ENCODE results near the gene RHOJ. TPM values are rescaled to one million over a fixed set of nuclear protein-coding genes. Genes with fewer than 3 reads are reported as not detected.

The RHOJ gene
- total and polyA plus RNA-seq, 3 donors from 2014 or later: 8.3 to 18.6 (median 8.4) TPM

DNA sequence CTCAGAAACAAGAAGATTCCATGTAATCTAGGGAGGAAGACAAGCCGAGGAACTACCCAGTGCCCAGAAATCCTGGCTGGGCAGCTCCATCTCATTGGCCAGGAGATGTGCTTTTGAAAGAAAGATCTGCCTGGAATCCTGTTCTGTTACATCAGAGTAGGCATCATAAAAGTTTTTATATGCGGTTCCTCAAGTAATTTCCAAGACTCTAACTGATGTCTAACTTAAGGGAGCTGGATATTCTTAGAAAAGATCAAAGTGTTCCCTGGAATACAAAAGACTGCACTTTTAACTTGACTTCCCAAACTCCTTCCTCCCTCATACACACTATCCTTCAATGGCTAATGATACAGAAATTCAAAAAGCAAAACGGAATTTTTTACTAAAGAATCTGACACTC is 16.3 kb downstream of the RHOJ start:
- H3K36me3 ChIP-seq (ENCODE audit: low read depth, missing control alignments): no peaks in the 10 kb centered on the region
- DNase-seq: no peak
- no peaks in the 10 kb centered on the region for H3K4me1 ChIP-seq
- WGBS, 2 donors: 50 to 52% methylated on average over 3 of the region's 3 CpGs
- H3K27ac ChIP-seq: no peak overlapping the region
- H3K27me3 ChIP-seq: no peaks in the 10 kb centered on the region
- H3K4me3 ChIP-seq: no peak overlapping the region
- intact Hi-C loops (cut with DNase I; ENCODE audit: low total_unique reads): no loop called here
- no peak for TF ChIP-seq POLR2A (IDR thresholded peaks at IDR 0.05)
- no peaks in the 10 kb centered on the region for H3K9me3 ChIP-seq

DNA sequence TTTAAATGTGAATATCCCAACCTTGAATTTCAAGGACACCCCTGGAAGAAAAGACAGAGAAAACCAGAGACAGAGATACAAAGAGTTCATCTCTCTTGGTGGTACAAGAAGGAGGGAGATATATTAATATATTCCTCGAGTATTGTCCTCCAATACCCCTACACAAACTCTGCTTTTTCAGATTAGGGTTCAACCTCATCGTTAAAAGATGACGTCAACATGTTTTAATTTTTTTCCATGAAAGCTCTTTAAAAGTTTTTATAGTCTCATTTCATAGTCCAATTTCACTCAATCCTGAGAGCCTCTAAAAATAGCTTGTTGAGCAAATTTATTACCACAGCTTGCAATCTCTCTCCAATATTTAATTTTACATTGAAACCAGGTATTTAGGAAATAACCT is 19.4 kb downstream of the RHOJ start:
- no peak for DNase-seq
- Histone ChIP-seq H3K27ac (no peak overlapping the region), H3K4me1 (no peaks in the 10 kb centered on the region), H3K9me3 (no peaks in the 10 kb centered on the region), H3K4me3 (no peak overlapping the region), H3K27me3 (no peaks in the 10 kb centered on the region), H3K36me3 (ENCODE audit: low read depth, missing control alignments) (no peaks in the 10 kb centered on the region)
- intact Hi-C loops (cut with DNase I; ENCODE audit: low total_unique reads): no loop called here
- no peak for TF ChIP-seq POLR2A (IDR thresholded peaks at IDR 0.05)
- TF ChIP-seq, protein P1, sequence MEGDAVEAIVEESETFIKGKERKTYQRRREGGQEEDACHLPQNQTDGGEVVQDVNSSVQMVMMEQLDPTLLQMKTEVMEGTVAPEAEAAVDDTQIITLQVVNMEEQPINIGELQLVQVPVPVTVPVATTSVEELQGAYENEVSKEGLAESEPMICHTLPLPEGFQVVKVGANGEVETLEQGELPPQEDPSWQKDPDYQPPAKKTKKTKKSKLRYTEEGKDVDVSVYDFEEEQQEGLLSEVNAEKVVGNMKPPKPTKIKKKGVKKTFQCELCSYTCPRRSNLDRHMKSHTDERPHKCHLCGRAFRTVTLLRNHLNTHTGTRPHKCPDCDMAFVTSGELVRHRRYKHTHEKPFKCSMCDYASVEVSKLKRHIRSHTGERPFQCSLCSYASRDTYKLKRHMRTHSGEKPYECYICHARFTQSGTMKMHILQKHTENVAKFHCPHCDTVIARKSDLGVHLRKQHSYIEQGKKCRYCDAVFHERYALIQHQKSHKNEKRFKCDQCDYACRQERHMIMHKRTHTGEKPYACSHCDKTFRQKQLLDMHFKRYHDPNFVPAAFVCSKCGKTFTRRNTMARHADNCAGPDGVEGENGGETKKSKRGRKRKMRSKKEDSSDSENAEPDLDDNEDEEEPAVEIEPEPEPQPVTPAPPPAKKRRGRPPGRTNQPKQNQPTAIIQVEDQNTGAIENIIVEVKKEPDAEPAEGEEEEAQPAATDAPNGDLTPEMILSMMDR (IDR thresholded peaks at IDR 0.05): no peak
- WGBS, 2 donors: 62 to 64% methylated on average over 3 of the region's 3 CpGs

DNA sequence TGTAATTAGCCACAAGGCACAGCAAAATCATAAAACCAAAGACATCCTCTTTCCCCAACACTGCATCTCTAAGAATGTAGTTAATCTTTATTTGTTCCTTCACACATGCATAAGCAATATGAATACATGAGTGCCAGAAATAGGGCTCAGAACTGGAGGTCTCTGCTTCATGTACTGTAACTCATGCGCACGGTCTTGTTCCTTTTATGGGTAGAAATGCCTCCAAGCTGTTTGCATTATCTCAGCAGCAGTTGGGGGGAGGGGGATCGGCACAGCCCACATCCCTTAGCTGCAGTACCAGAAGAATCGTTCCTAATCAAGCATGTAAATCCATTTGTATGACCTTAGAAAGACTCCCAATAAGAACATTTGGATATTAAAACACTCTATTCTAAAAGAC is 20.0 kb downstream of the RHOJ start:
- DNase-seq: no peak

DNA sequence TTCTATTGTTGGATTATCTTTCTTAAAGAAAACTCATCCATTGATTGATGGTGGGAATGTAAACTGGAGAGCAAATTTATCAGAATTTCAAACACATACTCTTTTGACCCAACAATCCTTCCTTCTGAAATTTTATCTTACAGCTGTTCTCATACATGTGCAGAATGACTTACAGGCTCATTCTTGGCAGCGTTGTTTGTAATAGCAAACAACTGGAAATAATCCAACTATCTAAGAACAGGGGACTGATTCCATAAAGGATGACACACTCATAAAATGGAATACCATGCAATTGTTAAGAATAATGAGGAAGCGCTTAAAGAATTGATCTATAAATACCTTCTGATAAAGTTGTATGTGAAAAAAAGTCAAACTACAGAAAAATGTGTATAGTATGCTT is 24.0 kb downstream of the RHOJ start:
- H3K27me3 ChIP-seq: no peaks in the 10 kb centered on the region
- WGBS, 2 donors: 68 to 79% methylated on average over 2 of the region's 2 CpGs
- no peak overlapping the region for H3K4me3 ChIP-seq
- H3K9me3 ChIP-seq: no peaks in the 10 kb centered on the region
- intact Hi-C loops (cut with DNase I; ENCODE audit: low total_unique reads): no loop called here
- H3K4me1 ChIP-seq: no peaks in the 10 kb centered on the region
- no peak for TF ChIP-seq POLR2A (IDR thresholded peaks at IDR 0.05)
- TF ChIP-seq, protein P1 (IDR thresholded peaks at IDR 0.05): no peak
- H3K36me3 ChIP-seq (ENCODE audit: low read depth, missing control alignments): no peaks in the 10 kb centered on the region
- DNase-seq: no peak
- H3K27ac ChIP-seq: no peak overlapping the region

More for the DNA sequence above, 20.0 kb downstream of the RHOJ start:
- Histone ChIP-seq H3K27me3 (no peaks in the 10 kb centered on the region), H3K27ac (no peak overlapping the region), H3K9me3 (no peaks in the 10 kb centered on the region), H3K36me3 (ENCODE audit: low read depth, missing control alignments) (no peaks in the 10 kb centered on the region), H3K4me1 (no peaks in the 10 kb centered on the region), H3K4me3 (no peak overlapping the region)
- no peak for TF ChIP-seq POLR2A (IDR thresholded peaks at IDR 0.05)
- TF ChIP-seq, protein P1 (IDR thresholded peaks at IDR 0.05): no peak
- 52 to 54% methylated on average over 4 of the region's 4 CpGs for WGBS, 2 donors
- intact Hi-C loops (cut with DNase I; ENCODE audit: low total_unique reads): no loop called here

DNA sequence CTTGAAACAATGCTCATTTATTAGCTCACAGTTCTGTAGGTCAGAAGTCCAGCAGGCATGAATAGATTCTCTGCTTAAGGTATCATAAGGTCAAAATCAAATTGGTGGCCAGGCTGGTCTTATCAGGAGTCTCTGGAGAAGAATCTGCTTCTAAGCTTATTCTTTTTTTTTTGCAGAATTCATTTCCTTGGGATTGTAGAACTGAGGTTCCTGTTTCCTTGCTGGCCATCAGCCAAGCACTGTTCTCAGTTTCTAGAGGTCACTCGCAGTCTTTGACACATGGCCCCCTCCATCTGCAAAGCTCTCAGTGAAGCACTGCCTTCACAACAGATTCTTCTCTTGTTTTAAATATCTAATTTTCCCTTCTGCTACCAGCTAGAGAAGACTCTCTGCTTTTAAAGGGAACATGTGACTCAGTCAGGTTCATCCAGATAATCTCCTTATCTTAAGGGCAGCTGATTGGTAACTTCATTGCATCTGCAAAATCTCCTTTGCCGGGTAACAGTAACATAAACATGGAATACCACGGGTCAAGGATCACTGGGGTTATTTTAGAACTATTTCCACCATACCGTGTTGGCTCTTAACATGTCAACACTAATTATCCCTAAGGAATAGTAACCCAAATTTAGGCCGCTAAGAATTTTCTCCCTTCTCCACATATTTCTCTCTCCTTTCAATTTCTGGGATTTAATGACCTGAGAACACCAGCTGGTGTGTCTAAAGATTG is 25.3 kb downstream of the RHOJ start:
- no peak for DNase-seq
- Histone ChIP-seq H3K27me3 (no peaks in the 10 kb centered on the region), H3K9me3 (no peaks in the 10 kb centered on the region), H3K4me1 (no peaks in the 10 kb centered on the region), H3K4me3 (no peak overlapping the region), H3K36me3 (ENCODE audit: low read depth, missing control alignments) (no peaks in the 10 kb centered on the region), H3K27ac (no peak overlapping the region)
- 75 to 88% methylated on average over 5 of the region's 5 CpGs for WGBS, 2 donors
- TF ChIP-seq, protein P1 (IDR thresholded peaks at IDR 0.05): no peak
- no peak for TF ChIP-seq POLR2A (IDR thresholded peaks at IDR 0.05)
- intact Hi-C loops (cut with DNase I; ENCODE audit: low total_unique reads): no loop called here

Measured in testis (tissue), 3 donors.